ENCODE data around the gene TMEM14A. TPM values are rescaled to one million over a fixed set of nuclear protein-coding genes. Genes with fewer than 3 reads are reported as not detected.
"Not testable (repeated sequence)": the region's sequence is repeated elsewhere in the genome, so short reads cannot be mapped to it uniquely, and the experiment has no call there.

TMEM14A gene
- total RNA-seq, 1 donor from 2014 or later: 6.6 TPM

DNA sequence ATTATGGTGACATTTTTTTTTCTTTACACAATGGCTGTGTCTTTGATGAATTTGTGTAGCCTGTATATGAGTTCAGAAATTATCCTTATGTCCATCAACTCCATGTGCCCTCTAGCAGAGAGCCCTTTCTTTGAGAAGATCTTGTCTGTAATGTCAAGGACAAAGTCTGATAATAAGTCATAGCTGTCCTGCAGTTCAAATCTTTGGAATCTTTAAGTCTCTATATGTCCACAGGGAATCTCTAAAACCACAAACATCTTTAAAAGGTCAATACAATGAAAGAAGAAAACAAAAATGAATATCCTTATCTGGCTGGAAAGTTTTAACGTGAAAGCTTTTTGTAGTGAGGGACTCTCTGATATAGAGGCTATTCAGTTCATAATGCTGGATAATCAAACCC lies 16.9 kb upstream of the TMEM14A start:
- DNase-seq (no peak), ATAC-seq (ENCODE audit: low read depth) (no peak)
- ChIA-PET CTCF (no interaction called here), POLR2A (no interaction called here)
- Mint-ChIP-seq H3K27me3 (peaks cover 22% of the 10 kb centered on the region), H3K4me1 (peaks cover 6% of the 10 kb centered on the region), H3K4me3 (no peak overlapping the region), H3K27ac (no peak overlapping the region), H3K36me3 (ENCODE audit: low read depth) (no peaks in the 10 kb centered on the region), H3K9me3 (no peaks in the 10 kb centered on the region)
- intact Hi-C loops (cut with micrococcal nuclease): loop anchor here (5.0 kb wide), 1 partner anchor 37 kb away; no protein-coding TSS in a partner anchor
- TF ChIP-seq CTCF (IDR thresholded peaks at IDR 0.05): no peak

- TF ChIP-seq CTCF (IDR thresholded peaks at IDR 0.05): no peak
- DNase-seq (no peak), ATAC-seq (ENCODE audit: low read depth) (no peak)
- ChIA-PET CTCF (no interaction called here), POLR2A (no interaction called here)
- intact Hi-C loops (cut with micrococcal nuclease): loop anchor here (5.0 kb wide), 1 partner anchor 37 kb away; no protein-coding TSS in a partner anchor
- Mint-ChIP-seq H3K36me3 (ENCODE audit: low read depth) (no peaks in the 10 kb centered on the region), H3K4me3 (no peak overlapping the region), H3K27me3 (peaks cover 22% of the 10 kb centered on the region), H3K27ac (no peak overlapping the region), H3K9me3 (no peaks in the 10 kb centered on the region), H3K4me1 (peaks cover 6% of the 10 kb centered on the region)
Measured at GRCh38 chr6:52654592-52654991, 16.3 kb upstream of the TMEM14A start.

- H3K9me3 Mint-ChIP-seq; H3K27ac Mint-ChIP-seq; H3K36me3 Mint-ChIP-seq (ENCODE audit: low read depth); H3K4me3 Mint-ChIP-seq; CTCF ChIA-PET; H3K4me1 Mint-ChIP-seq; POLR2A ChIA-PET; intact Hi-C loops (cut with micrococcal nuclease); ATAC-seq (ENCODE audit: low read depth); DNase-seq: not testable (repeated sequence)
- peaks cover 22% of the 10 kb centered on the region for H3K27me3 Mint-ChIP-seq
Measured at GRCh38 chr6:52655941-52656340, 15.0 kb upstream of the TMEM14A start.

DNA sequence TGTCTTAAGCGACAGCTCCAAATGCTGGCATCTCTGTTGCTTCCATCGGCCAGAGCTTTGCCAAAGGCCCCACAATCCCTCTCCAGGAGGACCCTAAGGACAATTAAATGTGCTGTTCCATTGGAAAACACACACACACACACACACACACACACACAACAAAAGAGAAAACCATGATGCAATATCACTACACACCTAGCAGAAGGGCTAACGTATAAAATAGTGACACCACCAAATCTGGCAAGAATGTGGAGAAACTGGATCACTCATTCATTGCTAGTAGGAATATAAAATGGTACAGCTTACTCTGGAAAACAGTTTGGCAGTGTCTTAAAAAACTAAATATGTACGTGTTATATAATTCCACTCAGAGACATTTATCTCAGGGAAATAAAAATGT lies 13.0 kb upstream of the TMEM14A start:
- ChIA-PET POLR2A (no interaction called here), CTCF (no interaction called here)
- intact Hi-C loops (cut with micrococcal nuclease): no loop called here
- H3K4me3 Mint-ChIP-seq: no peak overlapping the region
- no peak for DNase-seq
- ATAC-seq (ENCODE audit: low read depth): no peak
- no peaks in the 10 kb centered on the region for H3K36me3 Mint-ChIP-seq (ENCODE audit: low read depth)
- no peaks in the 10 kb centered on the region for H3K9me3 Mint-ChIP-seq
- TF ChIP-seq CTCF (IDR thresholded peaks at IDR 0.05): no peak
- H3K27me3 Mint-ChIP-seq: peaks cover 14% of the 10 kb centered on the region
- no peak overlapping the region for H3K27ac Mint-ChIP-seq
- H3K4me1 Mint-ChIP-seq: no peaks in the 10 kb centered on the region

GRCh38 chr6:52661551-52661950 lies 9.4 kb upstream of the TMEM14A start:
- peaks cover under 1% of the 10 kb centered on the region for H3K4me1 Mint-ChIP-seq
- H3K9me3 Mint-ChIP-seq: no peaks in the 10 kb centered on the region
- ChIA-PET CTCF (interaction anchor here (3.9 kb wide), 2 partner anchors 10 to 243 kb away, joined by 55 to 66 read pairs; partner anchors contain the start of gene EFHC1), POLR2A (no interaction called here)
- DNase-seq (no peak), ATAC-seq (ENCODE audit: low read depth) (no peak)
- no peak for TF ChIP-seq CTCF (IDR thresholded peaks at IDR 0.05)
- no peak overlapping the region for H3K27ac Mint-ChIP-seq
- intact Hi-C loops (cut with micrococcal nuclease): loop anchor here (5.0 to 10.0 kb wide), 4 partner anchors 64 to 1133 kb away; partner anchors contain the start of genes GCLC and LRRC1
- H3K4me3 Mint-ChIP-seq: no peak overlapping the region
- H3K36me3 Mint-ChIP-seq (ENCODE audit: low read depth): no peaks in the 10 kb centered on the region
- peaks cover 2% of the 10 kb centered on the region for H3K27me3 Mint-ChIP-seq

- TF ChIP-seq CTCF (IDR thresholded peaks at IDR 0.05): no peak
- Mint-ChIP-seq H3K36me3 (ENCODE audit: low read depth) (no peaks in the 10 kb centered on the region), H3K9me3 (no peaks in the 10 kb centered on the region), H3K4me1 (peaks cover 4% of the 10 kb centered on the region), H3K27ac (no peak overlapping the region), H3K4me3 (no peak overlapping the region), H3K27me3 (peaks cover 2% of the 10 kb centered on the region)
- DNase-seq: no peak
- CTCF ChIA-PET: interaction anchor here (1.0 to 3.9 kb wide), 6 partner anchors 10 to 375 kb away, joined by 4 to 66 read pairs (median 7); partner anchors contain the start of gene EFHC1
- POLR2A ChIA-PET: no interaction called here
- intact Hi-C loops (cut with micrococcal nuclease): loop anchor here (2.0 to 10.0 kb wide), 7 partner anchors 65 to 1133 kb away; partner anchors contain the start of genes GCLC and LRRC1
- no peak for ATAC-seq (ENCODE audit: low read depth)
Measured at GRCh38 chr6:52662031-52662430, 8.9 kb upstream of the TMEM14A start.
